K562 (cell line): Measurements from ENCODE around the gene NR6A1. TPM values are rescaled to one million over a fixed set of nuclear protein-coding genes. Genes with fewer than 3 reads are reported as not detected.
A peak's percentile ranks its signal among the peaks of the same experiment; 100 is the strongest.

Experiments
- BCOR ChIP-seq: fragments of 450-650 bp; IDR thresholded peaks from 2 replicates; pipeline ENCODE4 v1.6.1; 2016
- C11orf30 ChIP-seq: fragments of 450-650 bp; IDR thresholded peaks from 2 replicates; pipeline ENCODE4 v1.6.1; 2016; ENCODE audit warnings: low read depth, mild to moderate bottlenecking
- CBX1 ChIP-seq: sonication (generic); IDR thresholded peaks from 2 replicates; pipeline ENCODE4 v1.6.1; 2016; ENCODE audit warnings: antibody characterized with exemption, low read depth, mild to moderate bottlenecking
- KLF1 ChIP-seq: fragments of 450-650 bp; IDR thresholded peaks from 2 replicates; pipeline ENCODE4 v1.6.1; 2016; ENCODE audit warnings: missing genetic modification characterization, missing compliant biosample characterization
- MBD2 ChIP-seq: sonication (generic); IDR thresholded peaks from 2 replicates; pipeline ENCODE4 v1.6.1; 2016; ENCODE audit warnings: low read depth, borderline replicate concordance
- PHB2 ChIP-seq: fragments of 450-650 bp; IDR thresholded peaks from 2 replicates; pipeline ENCODE4 v1.6.1; 2017; ENCODE audit warnings: low read depth
- RBM25 ChIP-seq: fragments of 200-400 bp; formaldehyde crosslinking; IDR thresholded peaks from 2 replicates; pipeline ENCODE4 v1.6.1; 2018; ENCODE audit warnings: low read length, low read depth, moderate library complexity; ENCODE audit not compliant: severe bottlenecking
- SP1 ChIP-seq: sonication (generic); formaldehyde crosslinking; IDR thresholded peaks from 2 replicates; pipeline ENCODE4 v1.8.1; 2022; ENCODE audit warnings: mild to moderate bottlenecking, missing genetic modification reagents
- TARDBP ChIP-seq: fragments of 450-650 bp; IDR thresholded peaks from 2 replicates; pipeline ENCODE4 v1.6.1; 2016
- ZNF146 ChIP-seq: IDR thresholded peaks from one replicate; pipeline ENCODE4 v1.6.1; 2018; ENCODE audit warnings: missing compliant biosample characterization; ENCODE audit not compliant: unreplicated experiment
- ZNF3 ChIP-seq: fragments of 250-450 bp; sonication (Bioruptor Pico); IDR thresholded peaks from 2 replicates; pipeline ENCODE4 v1.5.0; 2021; ENCODE audit warnings: mild to moderate bottlenecking, moderate library complexity
- ZNF407 ChIP-seq: fragments of 450-650 bp; IDR thresholded peaks from 2 replicates; pipeline ENCODE4 v1.6.1; 2016; ENCODE audit warnings: low read depth
- ZNF655 ChIP-seq: fragments of 250-450 bp; sonication (Bioruptor Pico); IDR thresholded peaks from 2 replicates; pipeline ENCODE4 v1.5.0; 2021
- ZNF764 ChIP-seq: fragments of 250-450 bp; sonication (Bioruptor Pico); IDR thresholded peaks from 2 replicates; pipeline ENCODE4 v1.4.0; 2020; ENCODE audit warnings: low read depth, mild to moderate bottlenecking, moderate library complexity
- polyA plus RNA-seq, 8 experiments: library from polyadenylated mRNA; depleted of rRNA in 4 of 8; stranded (reverse) in 5 of 8; unstranded in 3 of 8; fragments of >200 nt; fragmentation: Nextera tagmentation in 2 of 8; fragmentation: Illumina TruSeq in 1 of 8; extraction: Ambion mirVana in 2 of 8; extraction: Trizol in 1 of 8; gene quantifications; 2 replicates each; pipeline versions ENCODE4 v1.2.1 to v1.2.3, GENCODE V29; 2011 to 2014; ENCODE audit warnings: inconsistent platforms in 1 of 8, missing spikeins in 1 of 8
- total RNA-seq, 7 experiments: library from RNA; depleted of rRNA in 6 of 7; stranded (reverse); fragments of >200 nt in 6 of 7; fragmentation: Illumina TruSeq in 2 of 7; extraction: Trizol in 2 of 7; gene quantifications; 2 replicates each; pipeline versions ENCODE4 v1.2.1 to v1.2.3, GENCODE V29; 2011 to 2021; ENCODE audit warnings: low replicate concordance in 1 of 7
- TF ChIP-seq, protein P1 (sequence below): fragments of 200-400 bp; formaldehyde crosslinking; IDR thresholded peaks from 2 replicates; pipeline ENCODE4 v1.6.1; 2017; ENCODE audit warnings: mild to moderate bottlenecking, low read depth, low read length, moderate library complexity

NR6A1 gene
- total and polyA plus RNA-seq, 9 of the 15 experiments (the other 6 are each of a cell fraction or from before 2014, with no cell fraction given): 9.7 to 55.4 (median 28.3) TPM

- TF ChIP-seq, protein P1, sequence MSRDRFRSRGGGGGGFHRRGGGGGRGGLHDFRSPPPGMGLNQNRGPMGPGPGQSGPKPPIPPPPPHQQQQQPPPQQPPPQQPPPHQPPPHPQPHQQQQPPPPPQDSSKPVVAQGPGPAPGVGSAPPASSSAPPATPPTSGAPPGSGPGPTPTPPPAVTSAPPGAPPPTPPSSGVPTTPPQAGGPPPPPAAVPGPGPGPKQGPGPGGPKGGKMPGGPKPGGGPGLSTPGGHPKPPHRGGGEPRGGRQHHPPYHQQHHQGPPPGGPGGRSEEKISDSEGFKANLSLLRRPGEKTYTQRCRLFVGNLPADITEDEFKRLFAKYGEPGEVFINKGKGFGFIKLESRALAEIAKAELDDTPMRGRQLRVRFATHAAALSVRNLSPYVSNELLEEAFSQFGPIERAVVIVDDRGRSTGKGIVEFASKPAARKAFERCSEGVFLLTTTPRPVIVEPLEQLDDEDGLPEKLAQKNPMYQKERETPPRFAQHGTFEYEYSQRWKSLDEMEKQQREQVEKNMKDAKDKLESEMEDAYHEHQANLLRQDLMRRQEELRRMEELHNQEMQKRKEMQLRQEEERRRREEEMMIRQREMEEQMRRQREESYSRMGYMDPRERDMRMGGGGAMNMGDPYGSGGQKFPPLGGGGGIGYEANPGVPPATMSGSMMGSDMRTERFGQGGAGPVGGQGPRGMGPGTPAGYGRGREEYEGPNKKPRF: no peak
- TF ChIP-seq KLF1 (tag) (no peak), ZNF407 (no peak), ZNF3 (CRISPR knock-in tag) (no peak), CBX1 (no peak), PHB2 (no peak), TARDBP (no peak), ZNF655 (no peak), ZNF146 (CRISPR knock-in tag) (no peak), SP1 (no peak), RBM25 (peak; percentile 26), ZNF764 (no peak), C11orf30 (no peak), MBD2 (no peak), BCOR (0 out of 2 replicates have a peak, but pooled peaks have one; percentile 12)
Observed at GRCh38 chr9:124505006-124505900, 265.9 kb downstream of the NR6A1 start (continued).
